GM18868 (cell line): ENCODE results near the gene MAP3K20.
A peak's percentile ranks its signal among the peaks of the same experiment; 100 is the strongest.
"Not testable (repeated sequence)": the region's sequence is repeated elsewhere in the genome, so short reads cannot be mapped to it uniquely, and the experiment has no call there.

Experiments
- ATAC-seq: cut with Tn5 transposase; IDR thresholded peaks from one replicate; pipeline ENCODE4 v1.9.1; 2021; ENCODE audit warnings: mild to moderate bottlenecking, moderate library complexity; ENCODE audit not compliant: unreplicated experiment

Gene MAP3K20

DNA sequence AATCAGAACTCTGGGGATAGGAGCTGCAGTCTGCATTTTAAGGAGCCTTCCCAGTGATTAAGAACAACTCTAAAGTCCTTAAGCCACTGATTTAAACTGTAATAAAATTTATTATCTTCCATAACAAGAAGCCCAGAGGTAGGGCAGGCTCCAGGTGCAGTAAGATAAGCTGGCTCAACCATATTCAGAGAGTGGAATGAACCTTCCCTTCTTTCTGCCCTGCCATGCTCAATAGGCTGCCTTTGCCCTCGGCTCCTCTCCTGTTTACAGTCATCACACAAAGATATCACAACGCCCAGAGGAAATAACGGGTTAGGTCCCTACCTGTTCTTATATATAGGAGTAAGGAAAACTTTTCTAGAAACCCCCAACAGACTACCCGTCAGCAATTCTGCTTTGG is 188.5 kb downstream of the MAP3K20 start:
- ATAC-seq, result no peak

DNA sequence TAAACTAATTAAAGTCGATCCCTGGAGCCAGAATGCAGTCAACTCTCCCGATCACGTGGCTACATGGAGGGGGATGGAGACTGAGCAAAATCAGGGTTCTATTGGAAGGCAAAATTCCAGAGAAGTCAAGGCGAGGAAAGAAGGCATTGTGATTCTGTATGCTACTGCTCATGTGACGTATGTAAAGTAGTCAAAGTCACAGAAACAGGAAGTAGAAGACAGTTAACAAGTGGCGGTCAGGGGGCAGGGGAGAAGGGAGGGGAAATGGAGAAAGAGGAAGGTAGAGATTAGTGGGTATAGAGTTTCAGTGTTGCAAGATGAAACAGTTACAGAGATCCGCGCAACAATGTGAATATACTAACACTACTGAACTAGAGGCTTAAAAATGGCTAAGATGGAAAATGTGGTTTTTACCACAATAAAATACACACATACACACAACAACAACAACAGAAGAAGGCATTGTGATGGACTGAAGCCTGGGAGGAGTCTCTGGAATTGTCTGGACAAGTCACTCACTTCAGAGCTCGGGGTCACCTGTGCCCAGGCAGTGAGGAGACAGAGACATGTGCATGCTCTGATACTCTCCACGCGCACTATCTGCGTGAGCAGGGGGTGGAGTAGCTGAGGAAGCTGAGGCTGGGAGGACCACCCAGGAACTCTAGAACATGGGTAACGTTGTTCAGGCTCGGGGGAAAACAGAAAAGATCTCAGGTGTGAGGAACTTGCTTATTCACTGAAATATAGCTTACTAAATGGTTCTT is 189.1 kb downstream of the MAP3K20 start:
- peak; percentile 99 for ATAC-seq

DNA sequence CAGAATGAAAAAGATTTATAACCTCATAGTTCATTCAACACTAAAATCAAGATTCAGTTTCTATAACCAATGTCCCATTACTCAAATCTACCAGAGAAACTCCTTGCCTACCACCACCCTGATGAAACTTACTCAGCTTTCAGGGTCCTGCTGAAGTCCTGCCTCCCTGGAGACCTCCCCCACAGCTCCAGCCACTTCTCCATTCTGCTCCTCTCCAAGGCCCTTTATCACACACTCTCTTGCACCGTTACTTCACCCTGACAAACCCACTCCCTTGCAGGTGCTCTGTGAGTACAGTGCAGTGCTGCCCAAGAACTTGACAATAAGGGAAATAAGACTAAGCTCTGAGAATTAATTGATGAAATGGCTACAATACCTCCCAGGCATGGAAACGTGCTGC is 195.5 kb downstream of the MAP3K20 start:
- no peak for ATAC-seq

DNA sequence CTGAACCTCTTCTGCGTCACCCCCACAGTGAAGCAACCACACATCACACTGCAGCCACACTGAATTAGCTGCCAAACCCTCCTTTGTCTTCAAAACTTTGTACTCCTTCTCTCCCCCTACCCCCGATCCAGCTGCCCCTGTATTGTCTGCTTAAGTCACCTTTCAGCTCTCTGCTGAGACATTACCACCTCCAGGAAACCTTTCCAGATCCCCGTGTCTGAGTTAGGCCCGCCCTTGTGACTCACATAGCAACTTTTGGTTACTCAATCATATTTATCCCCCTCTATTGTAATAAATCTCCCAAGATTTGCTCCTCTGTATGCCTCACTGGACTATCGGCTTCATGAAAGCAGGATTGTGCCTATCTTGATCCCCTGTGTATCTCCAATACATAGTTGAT is 196.2 kb downstream of the MAP3K20 start:
- ATAC-seq, result no peak

DNA sequence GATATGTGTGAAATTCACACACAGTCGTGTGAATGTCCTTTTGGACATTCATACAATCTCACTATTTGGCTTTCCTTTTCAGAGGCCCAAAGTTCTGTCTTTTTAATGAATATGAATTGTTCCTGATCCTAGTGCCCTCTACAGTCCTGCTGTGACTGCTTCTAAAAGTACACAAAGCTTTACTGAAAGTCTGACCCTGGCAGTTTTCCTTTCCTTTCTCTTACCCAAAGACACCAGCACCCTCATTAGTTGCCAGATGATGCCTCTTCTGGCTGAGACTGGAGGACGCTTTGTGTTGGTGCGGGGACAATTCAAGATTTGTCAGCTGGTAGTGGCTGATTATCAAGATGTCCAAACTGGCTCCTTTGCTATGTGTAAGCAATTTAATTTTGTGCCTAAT is 197.2 kb downstream of the MAP3K20 start:
- ATAC-seq, result no peak

DNA sequence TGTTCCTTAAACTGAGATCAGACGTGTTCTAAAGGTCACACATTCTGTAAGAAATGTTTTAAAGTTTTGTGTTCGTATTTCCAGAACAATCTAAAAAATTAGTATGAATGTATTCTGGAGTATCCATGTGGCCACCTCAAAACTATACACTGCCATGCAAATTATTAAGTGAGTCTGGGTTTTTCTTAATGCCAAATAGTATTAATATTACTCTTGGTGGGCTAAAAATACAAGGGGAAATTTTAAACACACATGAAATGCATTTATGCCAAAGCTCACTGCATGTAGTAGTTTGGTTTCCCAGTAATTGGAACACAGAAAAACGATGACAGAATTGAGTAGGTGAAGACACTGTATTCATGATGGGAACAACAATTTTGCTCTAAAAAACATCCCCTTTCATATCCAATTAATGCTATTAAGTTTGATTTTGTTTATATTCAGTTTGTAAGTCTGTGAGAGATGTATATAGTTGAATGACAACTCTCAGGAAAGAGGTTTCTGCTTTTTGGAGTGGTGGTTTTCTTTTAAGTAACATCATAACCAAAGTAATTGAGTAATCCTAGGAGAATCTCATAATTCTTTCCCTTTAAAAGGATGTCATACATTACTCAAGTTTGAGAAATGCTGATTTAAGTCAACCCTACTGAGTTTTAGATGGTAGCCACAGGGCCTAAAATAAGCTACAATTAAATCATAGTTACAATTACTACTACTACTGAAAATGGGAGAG is 203.3 kb downstream of the MAP3K20 start:
- ATAC-seq, result no peak

DNA sequence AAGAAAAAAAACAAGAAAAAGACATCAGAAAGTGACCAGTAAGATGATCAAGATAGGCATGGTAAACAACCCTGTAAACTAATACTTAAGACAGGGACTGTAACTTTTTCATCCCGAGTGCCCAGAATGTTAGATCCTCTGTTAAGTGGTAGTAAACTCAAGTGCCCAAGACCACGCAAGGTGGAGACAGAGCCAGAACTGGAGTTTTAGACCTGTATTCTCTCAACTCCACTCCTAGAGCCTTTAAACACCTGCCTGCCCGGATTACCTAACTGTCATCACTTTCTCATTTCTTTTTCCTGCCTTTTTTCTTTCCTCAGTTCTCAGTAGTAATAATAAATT is 203.9 kb downstream of the MAP3K20 start:
- ATAC-seq, result no peak

DNA sequence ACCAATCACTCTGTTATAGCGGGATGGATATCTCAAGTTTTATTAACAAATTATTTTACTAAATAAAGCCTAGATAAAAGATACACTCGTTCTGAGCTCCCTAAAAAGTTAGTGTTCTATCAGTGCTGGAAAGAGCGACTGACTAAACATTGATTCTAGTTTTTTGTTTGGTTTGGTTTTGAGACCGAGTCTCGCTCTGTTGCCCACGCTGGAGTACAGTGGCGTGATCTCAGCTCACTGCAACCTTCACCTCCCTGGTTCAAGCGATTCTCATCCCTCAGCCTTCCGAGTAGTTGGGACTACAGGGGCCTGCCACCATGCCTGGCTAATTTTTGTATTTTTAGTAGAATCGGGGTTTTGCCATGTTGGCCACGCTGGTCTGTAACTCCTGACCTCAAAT is 205.2 kb downstream of the MAP3K20 start:
- ATAC-seq, result no peak

DNA sequence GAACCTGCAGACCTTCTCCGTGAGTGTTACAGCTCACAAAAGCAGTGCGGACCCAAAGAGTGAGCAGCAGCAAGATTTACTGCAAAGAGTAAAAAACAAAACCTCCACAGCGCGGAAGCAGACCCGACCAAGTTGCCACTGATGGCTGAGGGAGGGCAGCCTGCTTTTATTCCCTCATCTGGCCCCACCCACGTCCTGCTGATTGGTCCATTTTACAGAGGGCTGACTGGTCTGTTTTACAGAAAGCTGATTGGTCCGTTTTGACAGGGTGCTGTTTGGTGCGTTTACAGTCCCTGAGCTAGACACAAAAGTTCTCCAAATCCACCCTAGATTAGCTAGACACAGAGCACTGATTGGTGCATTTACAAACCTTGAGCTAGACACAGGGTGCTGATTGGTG is 206.3 kb downstream of the MAP3K20 start:
- ATAC-seq, result not testable (repeated sequence)

DNA sequence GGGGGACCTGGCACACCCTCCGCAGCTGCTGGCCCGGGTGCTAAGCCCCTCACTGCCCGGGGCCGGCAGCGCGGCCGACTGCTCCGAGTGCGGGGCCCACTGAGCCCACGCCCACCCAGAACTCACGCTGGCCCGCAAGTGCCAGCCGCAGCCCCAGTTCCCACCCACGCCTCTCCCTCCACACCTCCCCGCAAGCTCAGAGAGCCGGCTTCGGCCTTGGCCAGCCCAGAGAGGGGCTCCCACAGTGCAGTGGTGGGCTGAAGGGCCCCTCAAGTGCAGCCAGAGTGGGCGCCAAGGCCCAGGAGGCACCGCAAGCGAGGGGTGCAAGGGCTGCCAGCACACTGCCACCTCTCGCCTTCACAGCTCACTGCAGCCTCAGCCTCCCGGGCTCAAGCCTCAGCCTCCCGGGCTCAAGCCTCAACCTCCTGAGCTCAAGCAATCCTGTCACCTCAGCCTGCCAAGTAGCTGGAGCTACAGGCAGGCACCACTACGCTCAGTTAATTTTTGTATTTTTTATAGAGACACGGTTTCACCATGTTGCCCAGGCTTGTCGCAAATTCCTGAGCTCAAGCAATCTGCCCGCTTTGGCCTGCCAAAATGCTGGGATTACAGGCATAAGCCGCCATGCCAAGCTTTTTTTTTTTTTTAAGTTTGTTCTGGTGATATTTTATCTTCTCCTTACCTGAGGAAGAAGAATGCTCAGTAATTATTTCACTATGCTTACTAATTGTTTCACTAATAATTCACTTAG is 207.3 kb downstream of the MAP3K20 start:
- no peak for ATAC-seq

DNA sequence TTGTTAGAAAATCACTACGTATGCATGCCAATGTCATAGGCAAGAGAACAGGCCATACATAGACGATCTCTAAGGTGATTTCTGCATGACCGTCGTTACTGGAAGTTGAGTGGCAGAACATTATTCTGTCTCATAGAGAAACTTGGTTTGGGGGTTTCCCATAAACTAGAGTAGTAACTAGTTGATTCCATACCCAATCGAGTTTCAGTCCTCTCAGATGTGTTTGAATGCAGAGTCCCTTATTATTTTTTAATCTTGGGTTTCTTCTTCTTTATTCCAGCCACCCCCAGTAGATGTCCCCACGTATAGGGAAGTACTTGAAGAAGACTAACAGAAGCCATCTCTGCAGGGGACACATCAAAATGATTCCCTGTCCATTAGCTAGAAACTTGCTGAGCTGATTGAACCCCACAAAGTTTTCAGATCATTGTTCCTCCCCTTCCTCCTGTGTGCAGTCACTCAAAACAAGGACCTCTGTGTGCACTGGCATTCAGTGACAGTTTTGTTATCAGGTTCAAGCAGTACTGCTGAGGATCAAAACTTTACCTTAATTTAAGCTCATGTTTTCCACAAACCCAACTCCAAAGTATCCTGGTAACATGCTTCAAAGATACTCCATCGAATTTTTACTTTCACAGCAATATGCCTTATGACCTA is 210.6 kb downstream of the MAP3K20 start:
- peak; percentile 95 for ATAC-seq

DNA sequence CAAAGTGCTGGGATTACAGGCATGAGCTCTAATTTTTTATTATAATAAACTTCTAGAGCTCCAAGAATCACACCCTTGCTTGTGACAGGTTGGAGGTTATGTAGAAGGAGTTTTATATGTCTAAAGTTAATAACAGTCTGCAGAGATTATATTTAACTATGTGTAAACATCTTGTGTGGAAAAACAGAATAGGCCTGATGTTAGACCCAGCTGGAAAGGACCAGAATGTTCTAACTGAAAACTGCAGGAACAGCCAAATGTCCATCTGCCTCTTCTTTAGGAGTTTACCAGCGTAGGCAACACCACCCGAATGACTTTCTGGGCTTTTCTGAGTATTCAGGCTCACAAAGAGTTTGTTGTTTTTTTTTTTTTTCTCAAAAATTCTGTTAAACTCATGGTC is 211.9 kb downstream of the MAP3K20 start:
- no peak for ATAC-seq

DNA sequence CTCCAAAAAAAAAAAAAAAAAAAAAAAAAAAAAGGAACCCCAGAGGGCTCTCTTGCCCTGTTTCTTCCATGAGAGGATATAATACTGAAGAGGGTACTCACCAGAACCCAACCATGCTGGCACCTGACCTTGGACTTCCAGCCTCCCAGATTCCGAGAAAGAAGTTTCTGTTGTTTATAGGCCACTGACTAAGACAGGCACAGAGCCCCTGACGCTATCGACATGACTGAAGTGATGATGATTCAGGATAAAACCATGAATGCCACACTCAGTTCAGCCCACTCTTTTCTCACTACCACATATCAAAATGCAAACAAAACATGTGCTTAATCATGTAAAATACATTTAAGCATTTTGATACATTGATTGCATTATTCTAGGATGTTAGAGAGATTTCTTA is 212.9 kb downstream of the MAP3K20 start:
- no peak for ATAC-seq

DNA sequence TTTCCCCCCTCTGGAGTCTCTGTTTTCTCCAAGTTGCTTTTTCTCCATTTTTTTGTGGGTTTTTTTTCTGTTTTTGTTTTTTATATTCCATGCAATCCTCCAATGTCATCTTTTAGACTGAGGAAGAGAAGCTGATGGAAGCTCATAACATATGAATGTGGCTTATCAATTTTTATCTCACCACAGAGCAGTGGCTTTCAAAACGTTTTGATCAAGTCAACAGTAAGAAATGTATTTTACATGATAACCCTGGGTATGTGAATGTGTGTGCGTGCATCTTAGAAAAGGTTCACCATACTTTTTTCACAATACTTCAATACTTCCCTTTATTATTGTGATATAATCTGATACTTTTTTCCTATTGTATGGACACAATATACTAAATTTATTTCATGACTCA is 214.4 kb downstream of the MAP3K20 start:
- ATAC-seq, result no peak

DNA sequence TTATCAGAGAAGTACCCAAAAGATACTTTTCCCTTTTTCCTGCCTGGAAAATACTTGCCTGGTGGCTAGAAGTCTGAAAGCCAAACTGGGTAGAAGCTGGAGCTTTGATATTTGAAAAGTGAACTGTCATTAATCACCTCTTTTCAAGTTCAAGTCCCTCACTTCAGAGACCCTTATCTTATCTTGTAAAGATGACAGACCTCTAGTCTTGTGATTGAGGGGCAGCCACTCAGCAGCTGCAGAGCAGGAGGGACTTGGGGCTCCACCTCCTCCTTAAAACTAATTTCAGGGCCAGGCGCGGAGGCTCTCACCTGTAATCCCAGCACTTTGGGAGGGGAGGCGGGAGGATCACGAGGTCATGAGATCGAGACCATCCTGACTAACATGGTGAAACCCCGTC is 214.9 kb downstream of the MAP3K20 start:
- no peak for ATAC-seq

DNA sequence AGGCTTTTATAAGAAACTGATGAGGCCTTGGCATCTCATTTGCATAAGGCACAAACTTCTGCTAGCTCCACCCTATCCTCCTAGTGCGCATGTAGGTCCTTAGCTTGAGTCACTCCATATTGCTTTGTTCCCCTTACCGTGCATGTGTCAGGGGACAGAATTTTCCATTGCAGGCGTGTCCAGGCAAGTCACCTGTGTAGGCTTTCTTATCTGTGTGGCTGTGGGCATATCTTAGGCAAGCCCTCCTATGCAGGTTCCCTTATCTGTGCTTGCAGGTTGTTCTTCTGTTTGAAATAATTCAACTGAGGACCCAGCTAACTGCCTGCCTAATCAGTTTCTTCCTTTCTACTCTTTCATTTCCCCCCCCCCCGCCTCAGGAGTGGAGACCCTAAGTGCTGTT is 215.8 kb downstream of the MAP3K20 start:
- no peak for ATAC-seq

DNA sequence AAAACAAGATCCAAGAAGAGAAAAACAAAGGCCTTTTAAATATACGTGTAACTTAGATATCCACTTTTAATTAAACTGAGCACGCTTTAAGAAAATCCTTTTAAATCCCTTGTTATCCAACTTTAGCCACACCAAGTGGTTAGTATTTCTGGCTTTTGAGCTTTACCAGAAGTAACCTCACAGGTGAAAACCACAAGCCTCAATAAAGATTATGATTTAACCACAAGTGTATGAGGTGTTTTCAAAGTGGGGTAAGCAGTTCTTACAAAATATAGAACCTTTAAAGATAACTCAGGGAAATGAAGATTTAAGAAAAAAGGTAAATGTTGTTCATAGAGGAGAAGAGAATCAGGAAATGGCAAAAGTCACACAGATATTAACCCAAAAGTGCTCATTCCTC is 220.6 kb downstream of the MAP3K20 start:
- no peak for ATAC-seq

DNA sequence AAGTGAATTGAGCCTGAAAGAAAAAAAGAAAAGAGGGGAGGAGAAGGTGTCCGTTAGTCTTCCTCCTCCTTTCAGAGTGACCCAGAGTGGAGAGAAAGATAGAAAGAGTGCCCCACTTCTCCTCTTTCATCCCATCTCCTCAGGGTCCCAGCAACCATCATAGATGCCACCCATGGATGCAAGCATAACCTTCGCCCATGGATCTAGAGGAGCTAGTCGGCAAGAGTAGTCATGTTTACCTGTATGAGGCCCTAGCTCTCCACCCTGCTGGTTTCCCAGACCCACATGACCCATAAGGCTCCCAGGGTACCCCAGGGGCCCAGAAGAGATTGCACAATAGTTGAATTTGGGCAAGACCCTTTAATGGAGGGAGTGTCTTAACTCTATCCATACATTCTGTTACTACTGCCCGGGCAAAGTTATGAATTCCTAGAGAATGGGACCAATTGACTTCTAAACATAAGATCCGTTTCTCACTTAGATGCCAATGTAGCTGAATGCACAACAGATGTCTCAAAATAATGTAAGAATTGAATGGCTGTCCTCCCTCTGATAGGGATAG is 223.0 kb downstream of the MAP3K20 start:
- no peak for ATAC-seq

DNA sequence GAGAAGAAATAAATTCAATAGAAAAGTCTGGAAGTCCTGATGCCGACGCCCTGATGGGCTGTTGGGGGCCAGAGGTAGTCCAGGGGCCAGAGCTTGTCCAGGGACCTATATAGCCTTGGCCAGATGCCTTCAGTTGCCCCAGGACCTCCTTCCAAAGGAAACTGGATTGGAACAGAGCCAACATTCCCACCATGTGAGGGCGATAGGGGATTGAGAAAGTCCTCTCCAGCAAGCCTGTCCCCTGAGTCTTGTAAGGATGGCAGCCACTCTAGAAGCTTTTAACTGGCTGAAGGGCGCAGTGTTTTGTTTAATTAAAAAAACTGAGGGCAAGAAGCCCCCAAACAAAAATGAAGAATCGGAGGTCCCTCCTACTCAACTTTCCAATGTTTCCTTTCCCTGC is 224.1 kb downstream of the MAP3K20 start:
- no peak for ATAC-seq

DNA sequence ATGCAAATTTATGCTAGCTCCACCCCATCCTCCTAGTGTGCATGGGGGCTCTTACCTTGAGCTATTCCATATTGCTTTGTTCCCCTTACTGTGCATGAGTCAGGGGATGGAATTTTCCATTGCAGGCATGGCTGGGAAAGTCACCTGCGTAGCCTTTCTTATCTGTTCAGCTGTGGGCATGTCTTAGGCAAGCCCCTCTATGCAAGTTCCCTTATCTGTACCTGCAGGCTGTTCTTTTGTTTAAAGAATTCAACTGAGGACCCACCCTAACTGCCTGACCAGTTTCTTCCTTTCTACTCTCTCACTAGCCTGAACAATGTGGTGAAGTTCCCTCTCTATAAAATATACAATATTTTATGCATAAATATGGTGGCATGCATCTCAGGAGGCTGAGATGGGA is 224.8 kb downstream of the MAP3K20 start:
- ATAC-seq, result no peak

DNA sequence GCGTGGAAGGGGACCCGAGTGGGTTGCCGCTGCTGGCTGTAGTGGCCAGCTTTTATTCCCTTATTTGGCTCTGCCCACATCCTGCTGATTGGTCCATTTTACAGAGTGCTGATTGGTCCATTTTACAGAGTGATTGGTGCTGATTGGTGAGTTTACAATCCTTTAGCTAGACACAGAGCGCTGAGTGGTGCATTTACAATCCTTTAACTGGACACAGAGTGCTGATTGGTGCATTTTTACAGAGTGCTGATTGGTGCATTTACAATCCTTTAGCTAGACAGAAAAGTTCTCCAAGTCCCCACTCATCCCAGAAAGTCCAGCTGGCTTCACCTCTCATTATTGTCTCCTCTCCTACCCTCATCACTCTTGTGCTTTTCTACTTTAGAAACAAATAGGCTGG is 225.9 kb downstream of the MAP3K20 start:
- not testable (repeated sequence) for ATAC-seq
